Nephron progenitor cell (in vitro differentiated cells): ENCODE data around the gene FBXW12.

Experiments
- DNase-seq: peaks from one replicate; pipeline ENCODE4 v3.0.0; 2021
- H3K27ac Mint-ChIP-seq: 2 replicates; pipeline ENCODE4 v1.8.0; 2021; ENCODE audit warnings: mild to moderate bottlenecking, moderate library complexity, mixed read lengths
- H3K27me3 Mint-ChIP-seq: 2 replicates; pipeline ENCODE4 v1.8.0; 2021; ENCODE audit warnings: mild to moderate bottlenecking, low read depth, mixed read lengths; ENCODE audit not compliant: poor library complexity
- H3K36me3 Mint-ChIP-seq: 2 replicates; pipeline ENCODE4 v1.8.0; 2021; ENCODE audit warnings: low read depth, mixed read lengths
- H3K4me1 Mint-ChIP-seq: 2 replicates; pipeline ENCODE4 v1.8.0; 2021; ENCODE audit warnings: mixed read lengths
- H3K4me3 Mint-ChIP-seq: 2 replicates; pipeline ENCODE4 v1.8.0; 2021; ENCODE audit warnings: mild to moderate bottlenecking, moderate library complexity, mixed read lengths
- H3K9me3 Mint-ChIP-seq: 2 replicates; pipeline ENCODE4 v1.8.0; 2021; ENCODE audit warnings: mild to moderate bottlenecking, moderate library complexity, mixed read lengths
- CTCF ChIP-seq: fragments of 200-600 bp; sonication (generic); IDR thresholded peaks from 2 replicates; pipeline ENCODE4 v1.5.0; 2021; ENCODE audit warnings: antibody characterized with exemption

The FBXW12 gene

GRCh38 chr3:48433472-48434118 is 61.6 kb downstream of the FBXW12 start:
- peaks cover 5% of the 10 kb centered on the region for H3K36me3 Mint-ChIP-seq
- H3K9me3 Mint-ChIP-seq: no peaks in the 10 kb centered on the region
- no peak overlapping the region for H3K27ac Mint-ChIP-seq
- H3K4me1 Mint-ChIP-seq: peaks cover 24% of the 10 kb centered on the region
- no peaks in the 10 kb centered on the region for H3K27me3 Mint-ChIP-seq
- no peak overlapping the region for H3K4me3 Mint-ChIP-seq
- TF ChIP-seq CTCF: no peak
- no peak for DNase-seq

GRCh38 chr3:48434591-48435222 is 62.7 kb downstream of the FBXW12 start:
- Mint-ChIP-seq H3K9me3 (no peaks in the 10 kb centered on the region), H3K36me3 (peaks cover 5% of the 10 kb centered on the region), H3K27me3 (no peaks in the 10 kb centered on the region), H3K27ac (no peak overlapping the region), H3K4me3 (no peak overlapping the region), H3K4me1 (peaks cover 35% of the 10 kb centered on the region)
- no peak for DNase-seq
- no peak for TF ChIP-seq CTCF

GRCh38 chr3:48435223-48435595 is 63.2 kb downstream of the FBXW12 start:
- no peaks in the 10 kb centered on the region for H3K27me3 Mint-ChIP-seq
- no peak overlapping the region for H3K4me3 Mint-ChIP-seq
- H3K4me1 Mint-ChIP-seq: peaks cover 39% of the 10 kb centered on the region
- peaks cover 5% of the 10 kb centered on the region for H3K36me3 Mint-ChIP-seq
- no peaks in the 10 kb centered on the region for H3K9me3 Mint-ChIP-seq
- no peak for DNase-seq
- no peak for TF ChIP-seq CTCF
- no peak overlapping the region for H3K27ac Mint-ChIP-seq

- H3K4me3 Mint-ChIP-seq: no peak overlapping the region
- no peak overlapping the region for H3K27ac Mint-ChIP-seq
- no peaks in the 10 kb centered on the region for H3K27me3 Mint-ChIP-seq
- peaks cover 37% of the 10 kb centered on the region for H3K4me1 Mint-ChIP-seq
- peak; percentile 99 for TF ChIP-seq CTCF
- peak; percentile 86 for DNase-seq
- peaks cover 5% of the 10 kb centered on the region for H3K36me3 Mint-ChIP-seq
- H3K9me3 Mint-ChIP-seq: no peaks in the 10 kb centered on the region
Observed at GRCh38 chr3:48435774-48436476, 63.9 kb downstream of the FBXW12 start.

- no peak for TF ChIP-seq CTCF
- H3K4me3 Mint-ChIP-seq: no peak overlapping the region
- DNase-seq: no peak
- no peak overlapping the region for H3K27ac Mint-ChIP-seq
- H3K4me1 Mint-ChIP-seq: peaks cover 37% of the 10 kb centered on the region
- peaks cover 6% of the 10 kb centered on the region for H3K36me3 Mint-ChIP-seq
- no peaks in the 10 kb centered on the region for H3K9me3 Mint-ChIP-seq
- no peaks in the 10 kb centered on the region for H3K27me3 Mint-ChIP-seq
Observed at GRCh38 chr3:48436477-48436787, 64.4 kb downstream of the FBXW12 start.
